LNCaP clone FGC (cell line): ENCODE measurements around the gene MRPL30.
A peak's percentile ranks its signal among the peaks of the same experiment; 100 is the strongest.

ENCODE experiments used
- DNase-seq: peaks from one replicate; pipeline ENCODE4 v3.0.0-alpha.2; 2011; ENCODE audit warnings: low read depth
- H3K4me3 ChIP-seq: 2 replicates; pipeline ENCODE4 v1.5.1; 2011; ENCODE audit warnings: mild to moderate bottlenecking, low read depth, low read length, control low read depth
- TF ChIP-seq, protein P1 (sequence below): IDR thresholded peaks from 2 replicates; pipeline ENCODE4 v1.5.1; 2012; ENCODE audit warnings: mild to moderate bottlenecking; ENCODE audit not compliant: control insufficient read depth, insufficient read depth; ENCODE audit errors: extremely low read depth

Gene MRPL30

DNA sequence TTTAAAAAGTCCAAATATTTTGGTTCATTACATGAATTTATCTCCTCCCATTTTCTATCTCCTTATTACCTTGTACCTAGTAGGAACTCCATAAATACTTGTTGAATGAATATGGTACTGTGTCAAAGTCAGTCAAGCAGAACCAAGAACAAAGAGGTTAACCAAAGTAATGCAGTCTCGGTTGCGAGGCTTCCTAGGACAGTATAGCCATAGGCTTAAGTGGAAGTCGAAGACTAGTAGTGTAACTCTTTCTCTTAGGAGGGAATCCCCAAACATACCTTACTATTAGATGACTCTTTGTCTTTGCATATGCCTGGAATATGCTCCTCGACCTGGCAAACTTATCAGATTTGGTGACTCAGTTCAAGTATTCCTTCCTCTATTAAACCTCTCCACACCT is 21.4 kb upstream of the MRPL30 start:
- no peak for DNase-seq
- TF ChIP-seq, protein P1, sequence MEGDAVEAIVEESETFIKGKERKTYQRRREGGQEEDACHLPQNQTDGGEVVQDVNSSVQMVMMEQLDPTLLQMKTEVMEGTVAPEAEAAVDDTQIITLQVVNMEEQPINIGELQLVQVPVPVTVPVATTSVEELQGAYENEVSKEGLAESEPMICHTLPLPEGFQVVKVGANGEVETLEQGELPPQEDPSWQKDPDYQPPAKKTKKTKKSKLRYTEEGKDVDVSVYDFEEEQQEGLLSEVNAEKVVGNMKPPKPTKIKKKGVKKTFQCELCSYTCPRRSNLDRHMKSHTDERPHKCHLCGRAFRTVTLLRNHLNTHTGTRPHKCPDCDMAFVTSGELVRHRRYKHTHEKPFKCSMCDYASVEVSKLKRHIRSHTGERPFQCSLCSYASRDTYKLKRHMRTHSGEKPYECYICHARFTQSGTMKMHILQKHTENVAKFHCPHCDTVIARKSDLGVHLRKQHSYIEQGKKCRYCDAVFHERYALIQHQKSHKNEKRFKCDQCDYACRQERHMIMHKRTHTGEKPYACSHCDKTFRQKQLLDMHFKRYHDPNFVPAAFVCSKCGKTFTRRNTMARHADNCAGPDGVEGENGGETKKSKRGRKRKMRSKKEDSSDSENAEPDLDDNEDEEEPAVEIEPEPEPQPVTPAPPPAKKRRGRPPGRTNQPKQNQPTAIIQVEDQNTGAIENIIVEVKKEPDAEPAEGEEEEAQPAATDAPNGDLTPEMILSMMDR, result no peak
- no peak overlapping the region for H3K4me3 ChIP-seq

DNA sequence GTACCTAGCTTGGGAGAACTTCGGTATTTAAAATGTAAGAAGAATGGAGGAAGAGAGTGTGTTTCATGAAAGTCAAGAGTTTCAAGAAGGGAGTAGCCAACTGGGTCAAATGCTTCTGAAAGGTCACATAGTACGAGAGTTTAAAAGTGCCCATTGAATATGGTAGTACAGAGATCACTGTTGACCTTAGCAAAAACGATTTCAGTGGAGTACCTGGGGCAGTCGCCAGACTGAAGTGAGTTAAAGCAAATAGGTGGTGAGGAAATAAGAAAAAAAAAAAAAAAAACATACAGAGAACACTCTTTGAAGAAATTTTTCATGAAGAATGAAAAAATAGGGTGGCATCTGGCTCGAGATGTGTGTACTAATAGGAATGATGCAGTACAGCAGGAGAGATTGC is 14.8 kb upstream of the MRPL30 start:
- TF ChIP-seq, protein P1, result no peak
- no peak overlapping the region for H3K4me3 ChIP-seq
- no peak for DNase-seq

DNA sequence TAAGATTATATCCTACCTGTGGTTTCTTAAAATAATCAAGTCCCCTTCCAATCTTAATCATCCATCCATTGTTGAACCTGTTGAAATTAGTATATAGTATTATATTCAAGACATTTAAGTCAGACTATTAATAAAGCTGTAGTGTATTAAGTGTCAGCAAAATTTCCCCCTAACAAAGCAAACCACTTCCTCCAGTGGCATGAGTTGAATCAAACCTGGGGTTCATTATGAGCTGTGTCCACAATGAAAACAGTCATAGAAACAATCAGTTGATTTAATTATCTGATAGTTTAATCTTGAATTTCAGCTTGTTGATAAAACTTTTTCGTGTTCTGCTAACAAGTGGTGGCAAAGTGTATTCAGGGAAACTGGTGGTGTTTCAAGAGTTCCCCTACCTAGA is 11.4 kb upstream of the MRPL30 start:
- H3K4me3 ChIP-seq, result no peak overlapping the region
- TF ChIP-seq, protein P1, result no peak
- DNase-seq, result no peak

DNA sequence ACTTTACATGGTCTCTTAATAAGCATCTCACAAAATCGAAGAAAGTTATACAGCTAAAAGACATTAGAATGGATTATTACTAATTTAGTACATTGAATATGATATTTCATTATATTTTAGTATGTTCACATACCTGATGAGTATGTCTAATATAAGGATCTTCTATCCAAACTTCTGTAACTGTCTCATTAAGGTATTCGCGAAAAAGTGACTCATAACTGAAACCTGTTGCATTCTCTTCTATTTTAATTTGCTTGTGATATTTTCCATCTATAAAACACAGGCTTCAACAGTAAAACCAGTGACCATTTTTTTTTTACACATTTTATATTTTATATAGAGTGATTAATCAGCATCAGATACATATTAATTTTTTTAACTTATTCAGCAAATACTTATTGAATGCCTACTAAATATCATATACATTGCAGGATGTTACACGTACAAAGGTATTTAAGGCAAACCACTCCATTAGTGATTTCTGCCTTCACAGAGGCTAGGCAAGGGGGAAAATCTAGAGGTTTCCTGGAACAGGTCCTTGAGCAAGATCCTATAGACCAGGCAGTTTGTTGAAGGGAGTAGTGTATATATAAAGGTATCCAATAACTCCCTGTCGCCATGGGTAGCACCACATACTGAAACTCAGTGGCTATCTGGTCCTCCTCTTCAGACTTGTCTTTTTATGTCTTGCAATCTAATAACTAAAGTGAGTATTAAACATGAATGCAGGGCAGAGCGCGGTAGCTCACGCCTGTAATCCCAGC is 9.4 kb upstream of the MRPL30 start:
- TF ChIP-seq, protein P1, result no peak
- no peak overlapping the region for H3K4me3 ChIP-seq
- no peak for DNase-seq

DNA sequence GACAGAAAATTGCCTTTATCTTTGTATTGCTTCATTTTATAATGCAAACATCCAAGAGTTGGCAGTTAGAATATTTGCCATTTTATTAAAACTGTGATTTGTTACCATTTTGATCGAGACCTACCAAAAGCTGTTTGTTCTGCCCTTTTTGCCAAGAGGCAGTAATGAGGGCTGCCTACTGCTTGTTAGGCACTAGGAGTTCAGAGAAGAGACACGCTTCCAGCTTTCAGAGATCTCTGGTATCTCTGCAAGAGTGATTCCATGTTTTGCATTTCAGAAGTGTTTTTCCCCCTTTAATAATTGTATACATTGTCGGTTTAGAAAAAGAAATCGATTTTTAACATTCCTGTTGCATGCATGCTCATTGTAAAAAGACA is 628 bp downstream of the MRPL30 start:
- DNase-seq, result no peak
- peak overlapping the region; percentile 85 for H3K4me3 ChIP-seq
- TF ChIP-seq, protein P1, result no peak

DNA sequence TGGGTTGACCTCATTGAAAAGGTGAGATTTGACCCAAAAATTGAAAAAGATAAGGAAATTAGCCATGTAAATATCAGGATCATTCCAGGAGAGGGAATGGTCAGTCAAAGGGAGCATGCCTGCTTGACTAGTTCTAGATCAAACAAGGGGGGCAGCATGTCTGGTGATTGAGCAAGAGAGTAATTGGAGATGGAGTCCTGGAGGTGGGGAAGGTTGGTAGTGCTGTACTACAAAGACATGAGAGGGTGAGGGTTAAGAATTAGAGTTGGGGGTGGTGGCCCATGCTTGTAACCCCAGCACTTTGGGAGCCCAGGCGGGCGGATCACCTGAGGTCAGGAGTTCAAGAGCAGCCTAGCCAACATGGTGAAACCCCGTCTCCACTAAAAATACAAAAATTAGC is 2.0 kb downstream of the MRPL30 start:
- H3K4me3 ChIP-seq, result peak overlapping the region; percentile 85
- DNase-seq, result peak; percentile 39
- TF ChIP-seq, protein P1, result no peak

DNA sequence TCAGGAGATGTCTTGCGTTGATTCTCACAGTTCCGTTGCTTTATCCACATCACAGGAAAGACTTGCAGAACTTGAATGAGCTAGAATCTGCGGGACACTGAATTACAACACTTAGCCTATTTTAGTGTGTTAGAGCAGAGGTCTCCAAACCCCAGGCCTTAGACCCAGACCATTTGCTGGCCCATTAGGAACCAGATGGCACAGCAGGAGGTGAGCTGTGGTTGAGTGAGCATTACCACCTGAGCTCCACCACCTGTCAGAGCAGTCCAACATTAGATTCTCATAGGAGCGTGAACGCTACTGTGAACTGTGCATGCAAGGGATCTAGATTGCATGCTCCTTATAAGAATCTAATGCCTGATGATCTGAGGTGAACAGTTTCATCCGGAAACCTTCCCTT is 3.8 kb downstream of the MRPL30 start:
- no peak overlapping the region for H3K4me3 ChIP-seq
- TF ChIP-seq, protein P1, result no peak
- DNase-seq, result no peak
